Cardiac septum (tissue), 1 donor: ENCODE data around the gene KNTC1. TPM values are rescaled to one million over a fixed set of nuclear protein-coding genes. Genes with fewer than 3 reads are reported as not detected.
"Not testable (repeated sequence)": the region's sequence is repeated elsewhere in the genome, so short reads cannot be mapped to it uniquely, and the experiment has no call there.

Source experiments
- DNase-seq: peaks from one replicate; pipeline ENCODE4 v3.0.0-alpha.2; 2020; ENCODE audit warnings: low spot score
- intact Hi-C: fragments of 100-400 bp; cut with DNase I; formaldehyde crosslinking; loops from one replicate; pipeline ENCODE4 v1.14.0; 2022
- total RNA-seq: library from RNA; stranded (reverse); fragmentation: NEBNext Ultra II Directional; extraction: Animal tissue kit (Norgen Biotek cat#: 25700); gene quantifications from one replicate; pipeline ENCODE4 v1.2.1, GENCODE V29; 2021
- donor health status: DM: no; HTN: no; CAD: no.

Gene KNTC1
- total RNA-seq, 1 donor from 2014 or later = 2.7 TPM

DNA sequence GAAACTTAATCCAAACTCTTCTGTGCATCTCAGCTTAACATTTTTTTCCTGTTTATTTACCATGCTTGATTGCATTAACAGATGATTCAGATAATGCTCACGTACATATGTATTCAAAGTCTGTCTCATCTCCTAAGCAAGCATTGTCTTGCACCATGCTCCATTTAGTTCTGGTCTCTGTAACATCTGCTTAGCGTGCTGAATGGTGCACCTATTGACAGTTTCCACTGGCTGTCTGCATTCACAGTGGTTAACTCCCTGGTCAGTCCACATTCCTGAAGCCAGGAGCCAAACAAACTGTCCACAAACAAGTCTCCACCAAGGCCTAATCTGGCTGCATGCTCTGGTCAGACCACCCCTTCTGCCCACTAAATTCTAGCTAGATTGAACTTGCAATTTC is 83.9 kb downstream of the KNTC1 start:
- intact Hi-C loops = no loop called here
- DNase-seq = no peak

DNA sequence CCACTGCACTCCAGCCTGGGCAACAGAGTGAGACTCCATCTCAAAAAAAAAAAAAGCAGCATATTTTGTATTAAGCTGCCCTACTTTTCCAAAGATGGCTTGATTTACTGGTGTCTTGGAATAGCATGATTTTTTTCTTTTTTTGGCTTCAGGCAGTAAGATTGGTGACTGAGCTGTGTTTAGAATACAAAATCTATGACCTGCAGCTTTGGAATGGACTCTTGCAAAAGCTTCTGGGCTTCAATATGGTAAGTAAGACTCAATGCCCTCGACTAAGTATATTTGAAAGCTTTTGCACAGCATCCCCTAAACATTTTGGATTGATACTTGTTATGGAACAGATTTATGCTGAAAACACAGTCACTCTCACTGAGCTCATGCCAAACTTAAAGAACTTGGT is 87.8 kb downstream of the KNTC1 start:
- intact Hi-C loops = no loop called here
- DNase-seq = no peak

DNA sequence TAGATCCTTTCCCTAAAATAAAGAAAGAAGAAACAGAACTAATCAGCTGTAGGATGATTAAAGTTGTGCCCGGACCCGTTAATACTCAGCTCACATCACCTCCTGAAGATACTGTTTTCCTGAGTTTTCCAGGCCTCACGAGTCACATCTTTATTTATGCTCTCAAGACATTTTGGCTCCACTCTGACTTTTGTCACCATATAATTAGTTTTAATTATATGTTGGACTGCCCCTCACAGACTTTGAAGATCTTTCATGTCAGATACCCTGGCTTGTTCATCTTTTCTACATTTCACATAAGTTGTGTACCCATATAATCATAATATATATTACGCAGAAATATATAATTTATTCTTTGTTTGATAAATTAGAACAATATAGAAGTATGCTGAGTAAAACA is 88.7 kb downstream of the KNTC1 start:
- DNase-seq = no peak
- intact Hi-C loops = no loop called here

DNA sequence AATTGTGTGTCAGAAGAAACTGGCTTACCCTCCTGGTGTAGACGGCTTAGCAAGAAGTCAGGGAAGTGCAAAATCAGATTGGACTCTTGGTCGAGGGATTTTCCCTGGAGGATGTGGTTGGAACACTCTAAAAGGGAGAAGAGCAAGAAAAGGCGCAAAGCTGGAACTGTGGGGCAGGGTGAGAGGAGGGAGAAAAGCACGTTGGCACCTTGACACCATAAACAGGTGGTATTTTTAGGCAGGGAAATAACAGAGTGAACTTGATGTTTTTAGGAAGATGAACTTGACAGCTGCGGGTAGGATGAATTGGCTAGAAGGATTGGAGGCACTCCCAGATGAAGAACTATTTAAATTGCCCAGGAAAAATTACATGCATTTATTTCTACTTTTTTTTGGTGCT is 108.4 kb downstream of the KNTC1 start:
- intact Hi-C loops = no loop called here
- DNase-seq = no peak

DNA sequence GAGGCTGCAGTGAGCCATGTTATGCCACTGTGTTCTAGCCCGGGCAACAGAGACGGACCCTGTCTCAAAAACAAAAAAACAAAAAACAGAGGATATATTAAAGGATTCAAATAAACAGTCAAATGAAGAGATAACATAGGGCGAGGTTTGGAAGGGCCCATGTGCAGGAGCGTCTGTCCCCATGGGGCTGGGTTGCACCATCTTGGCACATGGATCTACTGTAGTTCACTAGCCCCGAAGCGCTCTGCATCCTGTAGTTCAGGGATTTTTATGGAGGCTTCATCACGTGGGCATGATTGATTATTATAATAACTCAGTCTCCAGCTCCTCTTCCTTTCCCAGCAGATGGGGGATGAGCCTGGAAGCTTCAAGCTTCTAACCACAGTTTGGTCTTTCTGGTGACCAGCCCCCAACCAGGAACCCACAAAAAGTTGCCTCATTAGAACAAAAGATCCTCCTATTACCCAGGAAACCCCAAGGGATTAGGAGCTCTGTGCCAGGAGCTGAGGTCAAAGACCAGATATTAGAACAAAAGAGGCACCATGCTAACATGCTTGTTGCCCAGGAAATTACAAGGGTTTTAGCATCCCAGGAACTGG is 116.3 kb downstream of the KNTC1 start:
- intact Hi-C loops = no loop called here

DNA sequence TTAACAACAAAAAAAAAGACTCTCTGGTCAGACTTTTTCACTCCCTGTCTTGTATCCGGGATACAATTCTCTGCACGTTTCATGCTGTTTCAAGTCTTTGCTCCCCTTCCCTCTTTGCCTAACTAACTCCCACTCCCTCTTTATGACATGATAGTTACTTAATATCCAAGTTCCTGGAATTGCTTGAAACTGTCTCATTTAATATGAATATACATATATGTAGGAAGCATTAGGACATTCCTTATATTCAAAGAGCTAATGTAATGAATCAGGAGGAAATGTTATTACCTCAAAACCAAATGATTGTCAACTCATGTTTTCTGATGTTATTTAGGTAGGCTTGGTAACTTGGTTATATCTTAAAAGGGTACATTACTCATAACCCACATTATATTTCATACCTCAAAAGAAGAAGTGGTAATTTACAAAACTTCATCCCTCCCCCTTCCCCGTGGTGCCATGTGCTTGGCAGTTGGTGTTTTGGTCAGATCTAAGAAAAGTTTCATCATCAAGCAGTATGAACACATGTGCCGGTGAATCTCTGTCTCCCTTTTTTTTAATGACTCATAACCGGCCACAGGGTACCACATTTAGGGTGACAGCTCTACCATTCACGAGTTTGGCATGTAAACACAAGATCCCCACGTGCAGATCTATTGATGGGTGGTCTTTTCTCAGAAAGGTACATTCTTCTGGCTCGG is 119.6 kb downstream of the KNTC1 start:
- intact Hi-C loops = no loop called here
- no peak for DNase-seq

More for the DNA sequence above, 116.3 kb downstream of the KNTC1 start:
- DNase-seq = no peak

DNA sequence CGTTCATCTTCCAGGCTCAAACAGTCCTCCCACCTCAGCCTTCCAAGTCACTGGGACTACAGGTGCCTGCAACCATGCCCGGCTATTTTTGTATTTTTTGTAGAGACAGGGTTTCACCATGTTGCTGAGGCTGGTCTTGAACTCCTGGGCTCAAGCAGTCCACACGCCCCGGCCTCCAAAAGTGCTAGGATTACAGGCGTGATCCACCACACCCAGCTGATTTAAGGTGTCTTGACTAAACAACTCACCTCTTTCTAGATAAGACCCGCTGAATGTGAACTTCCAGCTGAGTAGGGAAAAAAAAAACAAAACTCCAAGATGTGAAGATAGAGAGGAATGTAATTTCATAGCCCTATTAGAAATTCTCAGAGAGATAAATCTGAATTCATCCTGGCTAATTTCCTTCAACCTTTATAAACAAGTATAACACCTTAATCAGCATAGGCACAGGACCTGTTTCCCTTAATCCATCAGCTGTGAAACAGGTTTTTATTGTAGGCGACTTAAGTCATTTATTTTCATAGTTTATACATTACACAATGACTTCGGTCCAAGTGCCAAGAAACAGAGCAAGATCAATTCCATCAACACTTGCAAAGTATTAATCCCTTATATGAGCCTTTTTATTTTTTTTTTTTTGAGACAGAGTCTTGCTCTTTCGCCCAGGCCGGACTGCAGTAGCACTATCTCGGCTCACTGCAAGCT is 124.6 kb downstream of the KNTC1 start:
- intact Hi-C loops = no loop called here
- no peak for DNase-seq

DNA sequence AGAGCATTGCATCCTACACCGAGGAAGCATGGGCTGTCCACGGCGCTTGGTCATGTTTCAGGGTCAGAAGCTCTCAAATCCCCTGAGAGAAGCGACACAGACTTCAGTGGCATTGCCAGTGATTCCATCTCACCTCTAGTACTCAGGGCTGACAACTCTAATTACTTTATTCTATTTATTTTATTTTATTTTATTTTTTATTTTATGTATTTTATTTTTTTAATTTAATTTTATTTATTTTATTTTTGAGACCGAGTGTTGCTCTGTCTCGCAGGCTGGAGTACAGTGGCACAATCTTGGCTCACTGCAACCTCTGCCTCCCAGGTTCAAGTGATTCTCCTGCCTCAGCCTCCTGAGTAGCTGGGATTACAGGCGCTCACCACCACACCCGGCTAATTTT is 126.2 kb downstream of the KNTC1 start:
- intact Hi-C loops, DNase-seq: not testable (repeated sequence)

DNA sequence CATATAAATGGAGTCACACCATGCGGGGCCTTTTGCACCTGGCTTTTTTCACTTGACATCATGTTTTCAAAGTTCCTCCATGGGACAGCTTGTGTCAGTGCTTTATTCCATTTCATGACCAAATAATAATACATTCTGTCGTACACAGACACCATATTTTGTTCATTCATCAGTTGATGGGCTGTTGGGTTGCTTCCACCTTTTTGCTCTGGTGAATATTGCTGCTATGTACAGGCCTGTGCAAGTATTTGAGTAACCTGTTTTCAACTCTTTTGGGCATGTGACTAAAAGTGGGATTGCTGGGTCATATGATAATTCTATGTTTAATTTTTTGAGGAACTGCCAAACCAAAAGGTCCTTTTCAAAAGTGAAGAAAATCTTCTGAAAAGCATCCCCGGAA is 129.2 kb downstream of the KNTC1 start:
- intact Hi-C loops = no loop called here
- DNase-seq = no peak

DNA sequence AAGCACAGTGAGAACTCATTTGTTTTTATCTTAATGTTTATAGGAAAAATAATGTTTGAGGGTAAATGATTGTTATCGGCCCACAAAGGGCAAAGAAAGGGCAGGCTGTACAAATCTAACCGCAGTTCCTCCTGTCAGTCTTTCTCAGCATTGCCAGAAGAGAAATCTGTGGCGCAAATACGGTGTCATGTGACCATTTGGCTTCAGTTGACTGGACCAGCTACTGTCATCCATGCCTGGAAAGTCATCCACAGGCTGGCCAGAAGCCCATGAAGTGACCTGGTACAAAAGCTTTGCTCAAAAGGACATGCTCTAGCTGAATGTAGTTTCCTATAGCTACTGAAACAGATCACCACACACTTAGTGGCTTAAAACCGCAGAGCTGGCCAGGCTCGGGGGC is 132.5 kb downstream of the KNTC1 start:
- DNase-seq = no peak
- intact Hi-C loops = no loop called here

DNA sequence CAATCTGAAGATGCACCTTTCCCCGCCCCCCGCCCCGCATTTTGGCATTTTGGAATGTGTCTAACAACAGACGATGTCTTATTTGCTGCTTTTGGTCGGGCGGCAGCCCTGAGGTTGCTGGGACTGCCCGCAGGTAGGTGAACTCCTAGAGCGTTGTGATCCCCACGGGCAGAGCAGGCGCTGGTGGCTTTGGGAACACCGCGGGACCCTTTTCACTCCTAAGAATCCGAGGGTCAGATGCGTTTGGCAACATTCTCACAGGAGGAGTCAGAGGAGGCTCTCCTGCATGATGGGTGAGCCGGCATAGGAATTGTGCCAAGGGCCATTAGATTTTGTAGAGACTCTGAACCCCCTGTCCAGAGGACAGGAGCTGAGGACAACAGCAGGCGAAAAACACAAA is 134.2 kb downstream of the KNTC1 start:
- intact Hi-C loops = no loop called here

DNA sequence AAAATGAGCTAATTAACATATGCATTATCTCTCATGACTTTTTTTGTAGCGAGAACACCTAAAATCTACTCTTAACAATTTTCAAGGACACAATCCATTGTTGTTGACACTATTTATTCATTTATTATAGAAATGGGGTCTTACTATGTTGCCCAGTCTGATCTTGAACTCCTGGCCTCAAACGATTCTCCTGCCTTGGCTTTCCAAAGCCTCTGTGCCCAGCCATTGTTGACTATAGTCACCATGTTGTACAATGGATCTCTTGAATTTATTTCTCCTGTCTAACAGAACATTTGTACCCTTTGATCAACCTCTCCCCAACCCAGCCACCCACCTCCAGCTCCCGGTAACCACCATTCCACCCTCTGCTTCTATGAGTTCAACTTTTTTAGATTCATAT is 134.9 kb downstream of the KNTC1 start:
- intact Hi-C loops = no loop called here
- no peak for DNase-seq

More for the DNA sequence above, 134.2 kb downstream of the KNTC1 start:
- DNase-seq = no peak

DNA sequence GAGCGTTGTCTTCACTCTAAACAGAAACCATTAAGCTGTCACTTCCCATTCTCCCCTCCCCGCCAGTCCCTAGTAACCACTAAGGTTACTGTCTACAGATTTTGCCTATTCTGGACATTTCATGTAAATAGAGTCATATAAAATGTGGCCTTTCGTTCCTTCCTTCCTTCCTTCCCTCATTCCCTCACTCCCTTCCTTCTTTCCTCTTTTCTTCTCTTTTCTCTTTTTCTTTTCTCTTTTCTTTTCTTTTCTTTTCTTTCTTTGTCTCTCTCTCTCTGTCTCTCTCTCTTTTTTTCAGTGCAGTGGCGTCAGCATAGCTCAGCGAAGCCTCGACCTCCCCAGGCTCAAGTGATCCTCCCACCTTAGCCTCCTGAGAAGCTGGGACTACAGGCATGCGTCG is 138.3 kb downstream of the KNTC1 start:
- no peak for DNase-seq
- intact Hi-C loops = no loop called here

DNA sequence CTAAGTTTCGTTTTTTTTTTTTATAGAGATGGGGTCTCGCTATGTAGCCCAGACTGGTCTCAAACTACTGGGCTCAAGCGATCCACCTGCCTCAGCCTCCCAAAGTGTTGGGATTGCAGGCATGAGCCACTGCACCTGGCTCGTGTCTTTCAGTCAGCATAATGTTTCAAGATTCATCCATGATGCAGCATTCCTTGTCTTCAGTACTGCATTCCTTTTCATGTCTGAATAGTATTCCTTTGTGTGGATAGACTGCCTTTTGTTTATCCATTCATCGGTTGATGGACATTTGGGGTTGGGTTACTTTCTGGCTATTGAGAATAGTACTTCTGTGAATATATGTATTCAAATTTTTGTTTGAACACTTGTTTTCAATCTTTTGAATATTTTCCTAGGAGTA is 138.7 kb downstream of the KNTC1 start:
- intact Hi-C loops = no loop called here
- DNase-seq = no peak

DNA sequence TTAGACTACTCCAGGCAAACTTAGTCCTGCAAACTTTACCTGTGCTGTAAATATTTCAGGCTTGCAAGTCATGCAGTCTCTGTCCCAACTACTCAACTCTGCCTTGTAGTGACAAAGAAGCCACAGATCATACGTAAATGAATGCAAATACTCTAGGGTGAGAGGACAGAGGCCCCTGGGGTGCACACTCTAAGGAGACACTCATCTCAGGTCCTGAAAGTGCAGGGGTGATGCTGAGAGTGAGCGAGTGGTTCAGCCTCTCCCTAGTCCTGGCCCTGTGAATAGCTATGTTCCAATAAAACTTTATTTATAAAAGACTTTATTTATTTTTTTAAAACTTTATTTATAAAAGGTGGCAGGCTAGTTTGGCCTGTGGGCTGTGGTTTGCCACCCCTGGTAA is 141.2 kb downstream of the KNTC1 start:
- DNase-seq = no peak
- intact Hi-C loops = no loop called here

DNA sequence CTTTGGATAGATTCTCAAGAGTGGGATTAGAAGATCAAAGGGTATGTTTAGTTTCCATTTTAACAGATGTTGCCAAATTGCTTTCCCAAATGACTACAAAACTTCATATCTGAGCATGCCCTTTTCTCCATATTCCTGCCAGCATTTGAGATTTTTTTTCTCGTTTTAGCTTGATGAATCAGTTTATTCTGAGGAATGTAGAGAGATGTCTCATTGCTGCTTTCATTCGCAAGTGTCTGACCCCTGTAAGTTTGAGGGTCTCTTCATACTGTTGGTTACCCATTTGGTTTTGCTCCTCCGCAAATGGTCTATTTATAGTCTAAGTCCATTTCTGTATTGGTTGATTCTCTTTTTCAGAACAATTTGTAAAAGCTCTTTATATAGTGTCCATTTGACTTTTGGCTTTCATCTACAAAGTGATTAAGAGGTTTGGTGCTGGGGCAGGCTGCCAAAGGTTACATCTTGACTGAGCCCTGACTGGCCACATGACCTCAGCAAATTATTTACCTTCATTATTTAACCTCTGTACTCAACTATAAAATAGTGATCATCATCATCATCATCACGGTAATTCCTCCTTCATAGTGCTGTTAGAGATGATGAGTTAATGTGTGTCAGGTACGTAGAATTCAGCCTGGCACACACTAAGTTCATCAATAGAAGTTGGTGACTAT is 142.5 kb downstream of the KNTC1 start:
- intact Hi-C loops = no loop called here

DNA sequence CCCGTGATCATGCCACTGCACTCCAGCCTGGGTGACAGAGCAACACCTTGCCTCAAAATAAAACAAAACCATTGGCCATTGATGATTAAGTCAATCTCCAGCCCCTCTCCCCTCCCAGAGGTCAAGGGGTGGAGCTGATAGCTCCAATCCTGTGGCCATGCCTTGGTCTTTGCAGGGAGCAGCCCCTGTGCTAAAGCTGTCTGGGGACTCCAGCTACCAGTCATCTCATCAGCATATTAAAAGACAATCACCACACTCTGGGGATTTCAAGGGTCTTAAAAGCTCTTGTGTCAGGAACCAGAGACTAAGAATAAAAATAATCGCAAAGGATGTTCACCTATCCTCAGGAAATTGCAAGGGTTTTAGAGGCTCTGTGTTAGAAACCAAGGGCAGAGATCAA is 145.5 kb downstream of the KNTC1 start:
- no peak for DNase-seq
- intact Hi-C loops = no loop called here

More for the DNA sequence above, 142.5 kb downstream of the KNTC1 start:
- no peak for DNase-seq
